ENCODE results near the gene NBAS. TPM values are rescaled to one million over a fixed set of nuclear protein-coding genes. Genes with fewer than 3 reads are reported as not detected.

The NBAS gene
- total RNA-seq, 1 experiment from 2014 or later: 32.5 TPM

DNA sequence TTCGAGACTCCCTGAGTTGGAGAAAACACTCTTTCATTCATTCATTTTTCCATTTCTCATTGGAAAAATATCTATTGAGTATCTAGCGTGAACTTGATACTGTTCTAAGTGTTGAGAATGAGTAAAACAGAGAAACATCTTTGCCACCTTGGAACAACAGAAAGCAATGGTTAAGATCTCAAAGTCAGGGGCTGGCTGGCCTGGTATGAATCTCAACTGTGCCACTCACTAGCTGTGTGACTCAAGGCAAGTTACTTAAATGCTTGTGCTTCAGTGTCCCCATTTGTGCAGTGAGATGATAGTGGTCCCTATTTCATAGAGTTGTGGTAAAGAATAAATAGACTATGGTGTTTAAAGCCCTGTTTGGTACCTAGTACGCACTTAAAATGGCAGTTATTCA lies 415.2 kb downstream of the NBAS start:
- Mint-ChIP-seq H3K4me1 (peaks cover 9 to 11% of the 10 kb centered on the region in 2 experiments), H3K27ac (no peak overlapping the region), H3K4me3 (no peak overlapping the region), H3K36me3 (ENCODE audit: insufficient read depth in 1 of 3, low read depth in 3 of 3) (no peaks in the 10 kb centered on the region), H3K9me3 (no peaks in the 10 kb centered on the region; a peak in 1 of 5 replicates), H3K27me3 (ENCODE audit: low read depth) (no peaks in the 10 kb centered on the region)
- no peak overlapping the region for H2BK12ac ChIP-seq (ENCODE audit: insufficient read length, low read depth, low read length)
- no peak overlapping the region for H3K4me2 ChIP-seq (ENCODE audit: insufficient read depth, insufficient read length, low read length)
- no peak overlapping the region for H3K4ac ChIP-seq (ENCODE audit: low read depth, low read length)
- DNase-seq: no peak
- TF ChIP-seq, protein P1, sequence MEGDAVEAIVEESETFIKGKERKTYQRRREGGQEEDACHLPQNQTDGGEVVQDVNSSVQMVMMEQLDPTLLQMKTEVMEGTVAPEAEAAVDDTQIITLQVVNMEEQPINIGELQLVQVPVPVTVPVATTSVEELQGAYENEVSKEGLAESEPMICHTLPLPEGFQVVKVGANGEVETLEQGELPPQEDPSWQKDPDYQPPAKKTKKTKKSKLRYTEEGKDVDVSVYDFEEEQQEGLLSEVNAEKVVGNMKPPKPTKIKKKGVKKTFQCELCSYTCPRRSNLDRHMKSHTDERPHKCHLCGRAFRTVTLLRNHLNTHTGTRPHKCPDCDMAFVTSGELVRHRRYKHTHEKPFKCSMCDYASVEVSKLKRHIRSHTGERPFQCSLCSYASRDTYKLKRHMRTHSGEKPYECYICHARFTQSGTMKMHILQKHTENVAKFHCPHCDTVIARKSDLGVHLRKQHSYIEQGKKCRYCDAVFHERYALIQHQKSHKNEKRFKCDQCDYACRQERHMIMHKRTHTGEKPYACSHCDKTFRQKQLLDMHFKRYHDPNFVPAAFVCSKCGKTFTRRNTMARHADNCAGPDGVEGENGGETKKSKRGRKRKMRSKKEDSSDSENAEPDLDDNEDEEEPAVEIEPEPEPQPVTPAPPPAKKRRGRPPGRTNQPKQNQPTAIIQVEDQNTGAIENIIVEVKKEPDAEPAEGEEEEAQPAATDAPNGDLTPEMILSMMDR (conservative IDR thresholded peaks at IDR 0.05): no peak
- H3K23ac ChIP-seq (ENCODE audit: insufficient read length, low read depth, low read length): no peak overlapping the region
- H2BK15ac ChIP-seq (ENCODE audit: low read depth, low read length): no peak overlapping the region
- H3T11ph ChIP-seq (ENCODE audit: low read length): no peak overlapping the region
- no peak overlapping the region for H4K8ac ChIP-seq (replicated peaks; ENCODE audit: insufficient read length, low read depth, low read length)
- no peak overlapping the region for H3K18ac ChIP-seq (ENCODE audit: insufficient read length, low read depth, low read length)
- WGBS (ENCODE audit: extremely low coverage, insufficient read length, low lambda C conversion rate): no CpG with 5 or more reads among the region's 3 CpGs
- H4K91ac ChIP-seq (ENCODE audit: insufficient read length, low read depth, low read length): no peak overlapping the region
- H2BK20ac ChIP-seq (ENCODE audit: low read depth, low read length, poor library complexity, severe bottlenecking): no peak overlapping the region
- no peak overlapping the region for H4K5ac ChIP-seq (ENCODE audit: insufficient read length, low read depth, low read length)
- no peaks in the 10 kb centered on the region for H3K79me1 ChIP-seq (ENCODE audit: insufficient read depth, low read depth, low read length, poor library complexity, severe bottlenecking)
- H3K27me3 ChIP-seq (ENCODE audit: insufficient read depth, low read length): no peaks in the 10 kb centered on the region
- H3K79me2 ChIP-seq (ENCODE audit: insufficient read depth, low read length): no peaks in the 10 kb centered on the region
- H3K23me2 ChIP-seq (ENCODE audit: insufficient read length, low read depth, low read length, poor library complexity, severe bottlenecking): no peaks in the 10 kb centered on the region
- peaks cover 4% of the 10 kb centered on the region; the same call in 1 of the 2 replicates for H3K4me1 ChIP-seq (ENCODE audit: insufficient read depth, low read length)
- H3K9me3 ChIP-seq (ENCODE audit: control insufficient read depth, low read depth, low read length): no peaks in the 10 kb centered on the region
- no peak overlapping the region for H3K14ac ChIP-seq (ENCODE audit: insufficient read depth, low read length)
- H3K9ac ChIP-seq (ENCODE audit: extremely low read depth, insufficient read length, low read length): no peak overlapping the region
- no peak overlapping the region for H2AK5ac ChIP-seq (ENCODE audit: insufficient read length, low read length)
- H2BK120ac ChIP-seq (ENCODE audit: low read depth, low read length, poor library complexity, severe bottlenecking): no peak overlapping the region
- H2BK5ac ChIP-seq (ENCODE audit: insufficient read length, low read length): no peak overlapping the region
- no peak overlapping the region for H2AFZ ChIP-seq (ENCODE audit: low read length)
- no peak overlapping the region for H3K56ac ChIP-seq (ENCODE audit: insufficient read length, low read depth, low read length)
- no peak overlapping the region for H3K27ac ChIP-seq (ENCODE audit: insufficient read length, low read depth, low read length)
- H4K20me1 ChIP-seq (ENCODE audit: control insufficient read depth, insufficient read depth, insufficient read length): no peaks in the 10 kb centered on the region
